ENCODE data around the gene NOVA2.

GRCh38 chr19:45981350-45981749, 7.7 kb upstream of the NOVA2 start:
- TF ChIP-seq CTCF (IDR thresholded peaks at IDR 0.05) (no peak), GABPA (IDR thresholded peaks at IDR 0.05; ENCODE audit: low read depth) (no peak), RCOR1 (IDR thresholded peaks at IDR 0.05; ENCODE audit: low read length) (no peak), IRF3 (IDR thresholded peaks at IDR 0.05; ENCODE audit: low read depth, low read length) (no peak), JUND (IDR thresholded peaks at IDR 0.05) (no peak), SMC3 (IDR thresholded peaks at IDR 0.05; ENCODE audit: low read depth, low read length) (no peak)
- TF ChIP-seq, protein P1, sequence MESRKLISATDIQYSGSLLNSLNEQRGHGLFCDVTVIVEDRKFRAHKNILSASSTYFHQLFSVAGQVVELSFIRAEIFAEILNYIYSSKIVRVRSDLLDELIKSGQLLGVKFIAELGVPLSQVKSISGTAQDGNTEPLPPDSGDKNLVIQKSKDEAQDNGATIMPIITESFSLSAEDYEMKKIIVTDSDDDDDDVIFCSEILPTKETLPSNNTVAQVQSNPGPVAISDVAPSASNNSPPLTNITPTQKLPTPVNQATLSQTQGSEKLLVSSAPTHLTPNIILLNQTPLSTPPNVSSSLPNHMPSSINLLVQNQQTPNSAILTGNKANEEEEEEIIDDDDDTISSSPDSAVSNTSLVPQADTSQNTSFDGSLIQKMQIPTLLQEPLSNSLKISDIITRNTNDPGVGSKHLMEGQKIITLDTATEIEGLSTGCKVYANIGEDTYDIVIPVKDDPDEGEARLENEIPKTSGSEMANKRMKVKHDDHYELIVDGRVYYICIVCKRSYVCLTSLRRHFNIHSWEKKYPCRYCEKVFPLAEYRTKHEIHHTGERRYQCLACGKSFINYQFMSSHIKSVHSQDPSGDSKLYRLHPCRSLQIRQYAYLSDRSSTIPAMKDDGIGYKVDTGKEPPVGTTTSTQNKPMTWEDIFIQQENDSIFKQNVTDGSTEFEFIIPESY (IDR thresholded peaks at IDR 0.05; ENCODE audit: borderline replicate concordance, low read depth) = no peak
- TF ChIP-seq, protein P2, sequence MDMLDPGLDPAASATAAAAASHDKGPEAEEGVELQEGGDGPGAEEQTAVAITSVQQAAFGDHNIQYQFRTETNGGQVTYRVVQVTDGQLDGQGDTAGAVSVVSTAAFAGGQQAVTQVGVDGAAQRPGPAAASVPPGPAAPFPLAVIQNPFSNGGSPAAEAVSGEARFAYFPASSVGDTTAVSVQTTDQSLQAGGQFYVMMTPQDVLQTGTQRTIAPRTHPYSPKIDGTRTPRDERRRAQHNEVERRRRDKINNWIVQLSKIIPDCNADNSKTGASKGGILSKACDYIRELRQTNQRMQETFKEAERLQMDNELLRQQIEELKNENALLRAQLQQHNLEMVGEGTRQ (IDR thresholded peaks at IDR 0.05; ENCODE audit: borderline replicate concordance, low read depth, low read length) = no peak
